GM13977 (cell line): ENCODE data around the gene MSL3.

Experiments used
- DNase-seq: peaks from one replicate; pipeline ENCODE4 v3.0.0; 2012; ENCODE audit warnings: low spot score
- CTCF ChIP-seq: IDR thresholded peaks from 2 replicates; pipeline ENCODE4 v1.5.1; 2012; ENCODE audit warnings: mild to moderate bottlenecking, control low read depth; ENCODE audit not compliant: insufficient read depth; ENCODE audit errors: extremely low read depth, missing control alignments
- in situ Hi-C: fragments of 300-500 bp; cut with MboI; formaldehyde crosslinking; loops from one replicate; pipeline ENCODE4 v1.12.0; 2022; ENCODE audit warnings: low sequenced_read_pairs, low pct_unique_long_range_greater_than_20kb, mixed read lengths, inconsistent platforms; ENCODE audit not compliant: unreplicated experiment

MSL3 gene

GRCh38 chrX:11792461-11793421 is 34.7 kb downstream of the MSL3 start:
- in situ Hi-C loops, result loop anchor here (25.0 kb wide), 1 partner anchor 120 kb away; no protein-coding TSS in a partner anchor
- TF ChIP-seq CTCF, result no peak
- peak; percentile 53 for DNase-seq

- TF ChIP-seq CTCF, result no peak
- in situ Hi-C loops, result loop anchor here (25.0 kb wide), 1 partner anchor 119 kb away; no protein-coding TSS in a partner anchor
- DNase-seq, result no peak
Observed at GRCh38 chrX:11793734-11794133, 35.7 kb downstream of the MSL3 start.

DNA sequence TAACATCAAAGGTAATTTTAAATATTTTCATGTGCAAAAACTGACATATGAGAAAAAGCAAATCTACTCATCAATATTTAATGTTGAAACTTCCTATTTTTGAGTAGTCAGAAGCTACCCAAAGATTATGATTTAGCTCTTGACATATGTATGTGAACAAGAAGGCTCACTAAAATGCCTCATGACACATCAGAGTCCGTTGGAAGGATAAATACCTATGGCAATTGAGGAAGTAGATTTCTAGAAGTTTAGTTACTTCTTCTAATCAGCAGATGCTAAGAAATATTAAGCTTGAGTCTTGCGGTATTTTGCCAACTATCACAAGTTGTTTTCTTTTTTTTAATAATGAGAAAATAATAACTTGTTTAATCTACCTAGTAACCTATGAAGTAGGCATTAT is 55.3 kb downstream of the MSL3 start:
- DNase-seq, result no peak
- no peak for TF ChIP-seq CTCF
- in situ Hi-C loops, result no loop called here
